ENCODE data around the gene USP49.

Gene USP49

GRCh38 chr6:41748542-41748941 is 146.6 kb downstream of the USP49 start:
- DNase-seq: no peak

GRCh38 chr6:41748102-41748477 is 147.1 kb downstream of the USP49 start:
- DNase-seq: no peak

- no peak for DNase-seq
Observed at GRCh38 chr6:41747256-41748101, 147.7 kb downstream of the USP49 start, which contains the start of gene PGC. PGC (minus strand) TSS chr6:41747397; CDS start chr6:41747334, 63 bp downstream.

- DNase-seq: no peak
Observed at GRCh38 chr6:41746107-41746506, 149.1 kb downstream of the USP49 start.

- DNase-seq: no peak
Observed at GRCh38 chr6:41744236-41744787, 150.9 kb downstream of the USP49 start.

GRCh38 chr6:41743406-41744235 is 151.6 kb downstream of the USP49 start:
- DNase-seq: no peak

GRCh38 chr6:41741625-41742490 is 153.3 kb downstream of the USP49 start:
- DNase-seq: no peak

GRCh38 chr6:41740366-41741162 is 154.6 kb downstream of the USP49 start:
- DNase-seq: no peak
